HG03175 (cell line): ENCODE data around the gene NCAPH2.

Experiments used
- ATAC-seq: cut with Tn5 transposase; IDR thresholded peaks from one replicate; pipeline ENCODE4 v1.9.1; 2021; ENCODE audit warnings: mild to moderate bottlenecking, moderate library complexity; ENCODE audit not compliant: unreplicated experiment

NCAPH2 gene

DNA sequence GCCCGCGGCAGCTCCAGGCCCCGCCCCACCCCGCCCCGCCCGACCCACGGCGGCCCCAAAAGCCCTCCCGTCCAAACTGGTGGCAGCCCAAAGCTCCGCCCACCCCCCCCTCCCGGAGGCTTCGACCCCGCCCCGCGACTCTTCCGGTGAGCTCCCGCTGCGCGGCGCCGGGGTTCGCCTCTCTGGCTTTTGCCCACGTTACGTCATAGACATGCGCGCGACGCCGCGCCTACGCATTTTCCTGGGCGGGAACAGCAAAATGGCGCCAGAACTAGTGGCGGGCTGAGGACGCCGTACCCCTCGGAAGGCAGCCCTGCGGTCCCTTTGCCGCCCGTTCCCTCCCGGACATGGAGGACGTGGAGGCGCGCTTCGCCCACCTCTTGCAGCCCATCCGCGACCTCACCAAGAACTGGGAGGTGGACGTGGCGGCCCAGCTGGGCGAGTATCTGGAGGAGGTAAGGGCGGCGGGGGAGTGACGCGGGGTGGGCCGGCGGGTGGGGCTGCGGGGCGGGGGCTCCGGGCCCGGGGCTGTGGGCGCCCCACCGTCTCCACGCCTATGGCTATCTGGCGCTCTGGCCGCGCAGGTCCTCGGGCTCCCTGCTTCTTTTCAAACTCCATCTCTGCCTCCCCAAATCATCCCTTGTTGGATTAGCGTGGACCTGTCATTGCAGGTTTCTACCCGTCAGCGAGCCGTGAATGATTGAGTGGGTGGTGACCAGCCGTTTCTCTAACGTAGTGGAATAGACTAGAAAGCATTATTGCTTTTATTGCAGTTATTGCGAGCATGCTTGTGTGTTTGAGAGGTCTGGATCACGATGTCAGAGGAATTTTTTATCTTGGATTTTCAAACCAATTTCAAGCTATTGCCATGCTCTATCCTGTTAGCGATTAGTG lies at the start of gene NCAPH2:
Gene NCAPH2, plus strand, starts transcription at position 234 of the 894 bp plus-strand sequence. Its CDS starts 114 bp downstream, at position 348.
- ATAC-seq: peak; percentile 71

GRCh38 chr22:50459016-50459415 lies 49.0 kb upstream of the NCAPH2 start:
- no peak for ATAC-seq

DNA sequence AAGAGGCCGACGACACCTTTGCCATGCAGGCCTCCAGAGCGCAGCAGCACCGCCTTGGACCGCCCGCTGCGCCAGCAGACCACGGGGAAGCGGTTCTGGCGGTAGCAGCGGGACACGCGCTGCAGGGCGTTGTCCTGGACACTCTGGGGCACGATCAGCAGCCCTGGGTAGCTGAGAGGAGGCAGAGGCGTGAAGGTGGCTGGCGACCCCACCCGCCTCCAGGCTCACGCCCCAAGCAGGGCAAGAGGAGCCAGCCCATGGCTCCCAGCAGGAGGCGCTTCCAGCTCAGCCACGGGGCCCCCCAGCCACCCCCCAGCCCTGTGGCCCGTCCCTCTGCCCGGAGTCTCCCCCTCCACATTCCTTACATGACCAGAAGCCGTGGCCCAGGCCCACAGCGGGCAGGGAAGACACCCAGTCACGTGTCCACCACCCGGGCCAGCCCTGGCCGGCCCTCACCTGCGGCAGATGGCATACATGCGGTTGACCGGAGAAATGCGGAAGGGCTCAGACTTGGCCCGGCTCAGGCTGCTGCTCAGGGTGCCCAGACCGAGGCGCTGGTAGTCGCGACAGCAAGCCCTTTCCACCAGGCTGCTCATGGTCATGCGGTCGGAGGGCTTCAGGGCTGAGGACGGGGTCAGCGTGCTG lies 48.4 kb upstream of the NCAPH2 start:
- no peak for ATAC-seq

DNA sequence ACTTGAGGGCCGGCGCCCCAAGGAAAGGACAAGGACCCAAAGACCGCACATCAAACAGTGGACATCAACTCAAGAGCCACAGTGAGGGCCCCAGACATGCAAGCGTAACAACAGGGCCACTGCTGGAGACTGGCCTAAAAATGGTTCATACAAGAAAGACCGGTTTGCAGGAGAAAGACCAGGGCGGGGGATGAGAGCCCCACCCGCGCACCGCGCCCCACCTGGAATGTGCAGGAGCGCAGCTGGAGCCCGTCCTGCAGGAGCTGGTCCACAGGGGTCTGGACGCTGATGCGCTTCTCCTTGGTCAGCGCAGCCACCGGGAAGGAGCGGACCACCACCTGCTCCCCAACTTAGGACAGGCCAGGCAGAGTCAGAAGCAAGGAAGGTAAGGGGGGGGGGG lies 47.1 kb upstream of the NCAPH2 start:
- ATAC-seq: no peak

- ATAC-seq: no peak
Observed at GRCh38 chr22:50461536-50461935, 46.5 kb upstream of the NCAPH2 start.

GRCh38 chr22:50461979-50462540 lies 46.0 kb upstream of the NCAPH2 start:
- no peak for ATAC-seq

DNA sequence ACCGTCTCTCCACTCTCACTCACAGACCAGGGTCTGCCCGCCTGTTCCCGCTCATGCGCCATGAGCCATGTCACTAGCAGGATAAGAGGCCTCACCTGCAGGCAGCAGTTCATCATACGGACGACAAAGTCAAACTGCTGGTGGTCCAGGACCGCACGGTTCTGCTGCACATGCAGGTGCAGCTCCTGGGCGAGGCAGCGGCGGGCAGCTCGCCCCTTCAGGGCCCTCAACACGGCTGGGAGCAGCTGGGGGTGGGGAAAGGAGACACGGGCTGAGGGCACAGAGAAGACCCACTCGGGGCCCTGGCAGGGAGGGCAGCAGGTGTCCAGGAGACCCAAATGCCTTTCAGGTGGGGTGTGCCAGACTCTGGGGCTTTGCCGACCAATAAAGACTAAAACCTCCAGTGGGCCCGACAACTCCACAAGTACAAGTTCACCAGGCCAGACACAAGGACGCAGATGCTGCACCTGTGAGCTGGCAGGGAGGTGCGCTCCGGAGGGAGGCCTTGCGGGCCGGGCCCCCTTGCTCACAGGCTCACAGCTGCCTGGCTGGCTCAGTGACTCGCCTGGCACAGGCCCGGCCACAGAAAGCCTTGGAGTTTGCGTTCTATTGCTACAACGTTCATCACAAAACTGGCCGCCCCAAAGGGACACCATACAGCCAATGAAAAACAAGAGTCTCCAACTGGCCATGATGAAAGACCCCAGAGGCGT lies 44.7 kb upstream of the NCAPH2 start:
- ATAC-seq: no peak

GRCh38 chr22:50464451-50464850 lies 43.6 kb upstream of the NCAPH2 start:
- no peak for ATAC-seq

DNA sequence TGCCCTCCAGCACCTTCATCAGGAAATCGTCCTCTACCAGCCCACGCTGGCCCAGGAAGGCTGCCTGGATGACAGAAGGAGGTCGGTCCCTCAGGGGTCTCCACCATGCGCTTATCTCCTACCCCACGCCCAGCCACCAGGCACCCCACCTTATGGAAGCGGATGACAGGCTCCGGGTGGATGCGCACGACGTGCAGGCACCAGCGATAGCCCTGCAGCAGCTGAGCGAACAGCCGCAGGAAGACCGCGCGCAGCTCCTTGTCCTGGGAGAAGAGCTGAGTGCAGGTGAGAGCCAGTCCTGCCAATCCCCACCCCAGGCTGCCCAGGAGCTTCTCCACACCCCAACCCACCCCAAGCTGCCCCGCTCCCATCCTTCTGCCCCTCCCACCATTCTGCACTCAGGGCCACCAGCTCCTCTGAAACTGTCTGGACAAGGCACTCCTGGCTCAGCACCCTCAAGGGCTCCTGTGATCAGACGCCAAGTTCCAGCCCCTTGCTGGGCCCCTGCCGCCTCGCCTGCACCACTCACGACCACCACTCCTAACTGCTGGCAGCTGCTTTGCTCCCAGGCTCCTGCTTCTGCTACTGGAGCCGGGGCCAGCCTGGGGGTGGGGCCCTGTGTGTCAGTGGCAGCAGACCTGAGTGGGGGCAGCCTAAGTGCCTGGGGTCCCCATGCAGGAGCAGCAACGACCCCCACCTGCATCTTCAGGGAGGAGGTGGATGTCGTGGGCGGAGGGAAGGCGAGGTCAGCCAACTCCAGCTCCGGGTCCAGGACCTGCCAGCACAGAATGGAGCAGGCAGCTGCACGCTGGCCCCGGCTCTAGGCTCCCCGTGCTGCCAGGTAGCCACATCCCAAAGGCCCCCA lies 42.7 kb upstream of the NCAPH2 start:
- no peak for ATAC-seq

GRCh38 chr22:50467341-50467740 lies 40.7 kb upstream of the NCAPH2 start:
- no peak for ATAC-seq

GRCh38 chr22:50467773-50468440 lies 40.1 kb upstream of the NCAPH2 start:
- no peak for ATAC-seq

DNA sequence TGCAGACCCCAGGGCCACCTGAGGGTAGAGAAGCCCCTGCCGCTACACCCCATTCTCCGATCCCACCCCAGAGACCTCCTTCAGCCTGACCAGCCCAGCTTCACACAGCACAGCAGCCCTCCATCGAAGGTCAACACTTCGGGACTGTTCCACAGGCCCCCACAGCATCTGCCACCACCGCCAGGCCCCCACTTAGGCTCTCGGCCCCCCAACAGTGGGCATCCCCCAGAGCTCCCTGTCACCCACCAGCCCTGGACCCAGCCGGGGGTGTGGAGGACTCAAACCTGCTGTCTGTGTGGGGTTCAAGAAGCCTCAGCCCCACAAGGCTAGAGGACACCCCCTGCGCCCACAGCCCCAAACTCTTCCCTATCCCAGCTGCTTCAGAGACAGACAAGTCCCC lies 39.4 kb upstream of the NCAPH2 start:
- no peak for ATAC-seq

- peak; percentile 71 for ATAC-seq
Observed at GRCh38 chr22:50469377-50470305, 38.4 kb upstream of the NCAPH2 start.

GRCh38 chr22:50470491-50470890 lies 37.5 kb upstream of the NCAPH2 start:
- ATAC-seq: no peak

- ATAC-seq: no peak
Observed at GRCh38 chr22:50471197-50471847, 36.7 kb upstream of the NCAPH2 start.

GRCh38 chr22:50471962-50472361 lies 36.1 kb upstream of the NCAPH2 start:
- no peak for ATAC-seq

DNA sequence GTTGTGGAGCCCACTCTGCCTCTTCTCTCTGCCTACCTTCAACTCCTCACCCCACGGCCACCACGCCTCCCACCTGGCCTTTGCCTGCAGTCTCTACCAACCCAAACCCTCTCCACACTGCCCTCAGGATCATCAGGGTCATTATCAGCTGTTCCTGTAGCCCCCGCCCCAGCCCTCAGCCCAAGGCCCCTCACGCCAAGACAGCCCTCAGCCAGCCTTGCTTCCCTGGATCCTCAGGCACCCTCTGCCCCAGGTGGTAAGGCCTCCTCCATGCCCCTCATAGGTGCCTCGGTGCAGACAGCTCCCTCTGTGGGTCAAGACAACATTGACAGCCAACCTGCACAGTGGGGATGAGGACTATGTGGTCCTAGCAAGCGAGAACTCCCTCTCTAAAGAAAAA lies 34.9 kb upstream of the NCAPH2 start:
- no peak for ATAC-seq
